Bone marrow (tissue), 2 donors: ENCODE results near the gene FKRP.
"Not testable (repeated sequence)": the region's sequence is repeated elsewhere in the genome, so short reads cannot be mapped to it uniquely, and the experiment has no call there.

ENCODE experiments used
- DNase-seq, 2 donors: peaks; one replicate each; lab custom pipeline; 2025; lab: John Stamatoyannopoulos, UW

FKRP gene

DNA sequence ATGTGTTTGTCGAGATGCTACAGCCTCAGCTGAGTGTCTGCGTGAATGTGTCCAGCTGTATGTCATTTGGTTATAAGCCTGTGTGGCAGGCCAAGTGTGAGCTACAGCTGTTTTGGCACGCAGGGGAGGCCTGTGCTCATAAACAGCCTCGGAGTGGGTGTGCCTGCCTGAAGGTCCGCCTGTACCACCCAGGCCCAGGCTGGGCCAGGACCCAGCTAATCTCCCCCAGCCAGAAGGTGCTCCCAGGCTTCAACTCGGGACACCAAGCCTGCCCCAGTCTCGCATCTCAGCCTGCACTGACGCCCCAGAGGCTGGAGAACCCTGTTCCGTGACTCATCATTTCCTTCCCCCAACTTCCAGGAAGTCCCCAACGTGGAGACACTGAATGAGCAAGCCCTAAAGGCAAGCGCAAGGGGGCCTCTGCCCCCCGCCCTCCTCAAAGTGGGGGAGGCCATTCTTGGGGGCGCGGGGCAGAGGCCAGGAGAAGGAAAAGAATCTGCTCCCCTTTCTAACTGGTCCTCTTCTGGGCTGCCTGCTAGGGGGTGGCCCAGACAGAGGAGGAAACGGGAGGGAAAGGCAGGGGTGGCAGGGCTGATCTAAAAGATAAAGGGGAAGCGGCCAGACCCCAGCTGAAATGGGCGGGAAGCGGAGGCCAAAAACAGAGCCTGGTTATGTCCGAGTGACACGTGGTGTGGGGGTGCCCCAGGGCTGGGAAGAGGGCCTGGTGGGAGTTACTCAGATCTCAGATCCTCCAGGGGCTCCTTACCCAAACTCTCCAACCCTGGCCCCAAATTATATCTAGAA lies 40.6 kb downstream of the FKRP start:
- DNase-seq = peak; percentile 85 to 89

GRCh38 chr19:46787040-46787330 lies 41.1 kb downstream of the FKRP start:
- no peak for DNase-seq

- peak in 1 of 2 donors; percentile 37 for DNase-seq
These were observed 41.7 kb downstream of the FKRP start for GRCh38 chr19:46787331-46788261.

- peak; percentile 86 to 92 for DNase-seq
These were observed 42.6 kb downstream of the FKRP start, which contains the start of gene SLC1A5 for GRCh38 chr19:46788262-46788967. TSS of gene SLC1A5 (minus strand) at chr19:46788594. CDS start at chr19:46787965, 629 bp downstream.

DNA sequence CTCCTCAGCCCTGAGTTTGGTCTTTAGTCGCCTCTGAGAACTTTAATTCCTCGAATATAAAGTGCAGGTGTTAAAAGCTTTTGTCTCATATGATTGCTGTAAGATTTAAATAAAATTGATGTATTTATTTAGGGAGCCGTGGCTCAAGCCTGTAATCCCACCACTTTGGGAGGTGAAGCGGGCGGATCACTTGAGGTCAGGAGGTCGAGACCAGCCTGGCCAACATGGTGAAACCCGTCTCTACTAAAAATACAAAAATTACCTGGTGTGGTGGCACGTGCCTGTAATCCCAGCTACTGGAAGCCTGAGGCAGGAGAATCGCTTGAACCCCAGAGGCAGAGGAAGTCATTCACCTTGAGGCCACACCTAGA lies 43.1 kb downstream of the FKRP start:
- no peak for DNase-seq

- DNase-seq = no peak
These were observed 43.5 kb downstream of the FKRP start for GRCh38 chr19:46789371-46789770.

DNA sequence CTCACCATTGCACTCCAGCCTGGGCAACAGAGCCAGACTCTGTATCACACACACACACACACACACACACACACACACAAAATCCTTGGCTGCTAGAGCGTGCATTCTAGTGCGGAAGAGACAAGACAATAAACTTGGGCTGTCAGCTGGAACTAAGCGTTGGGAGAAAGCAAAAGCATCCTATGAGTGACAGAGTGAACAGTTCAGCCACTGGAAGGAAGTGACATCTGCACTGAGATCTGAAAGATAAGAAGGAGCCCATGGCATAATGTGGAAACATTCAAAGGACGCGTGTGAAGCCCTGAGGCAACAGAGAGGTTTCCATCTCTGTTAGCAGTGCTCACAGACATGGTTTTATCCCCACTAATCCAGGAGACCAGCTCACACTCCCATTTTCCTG lies 46.1 kb downstream of the FKRP start:
- DNase-seq = peak in 1 of 2 donors; percentile 96

GRCh38 chr19:46797881-46798280 lies 52.0 kb downstream of the FKRP start:
- DNase-seq = no peak

DNA sequence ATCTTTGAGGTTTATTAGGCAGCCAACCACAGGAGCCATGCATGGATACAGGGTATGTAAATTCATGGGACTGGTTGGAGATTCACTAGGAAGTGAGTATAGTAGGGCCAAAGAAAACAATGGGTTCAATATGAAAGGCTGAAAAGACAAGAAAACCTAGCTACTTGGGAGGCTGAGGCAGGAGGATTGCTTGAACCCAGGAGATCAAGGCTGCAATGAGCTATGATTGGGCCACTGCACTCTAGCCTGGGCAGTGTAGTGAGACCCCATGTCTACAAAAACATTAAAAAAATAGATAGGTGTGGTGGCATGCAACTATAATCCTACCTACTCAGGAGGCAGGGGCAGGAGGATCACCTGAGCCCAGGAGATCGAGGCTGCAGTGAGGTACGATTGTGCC lies 52.9 kb downstream of the FKRP start:
- DNase-seq = no peak

DNA sequence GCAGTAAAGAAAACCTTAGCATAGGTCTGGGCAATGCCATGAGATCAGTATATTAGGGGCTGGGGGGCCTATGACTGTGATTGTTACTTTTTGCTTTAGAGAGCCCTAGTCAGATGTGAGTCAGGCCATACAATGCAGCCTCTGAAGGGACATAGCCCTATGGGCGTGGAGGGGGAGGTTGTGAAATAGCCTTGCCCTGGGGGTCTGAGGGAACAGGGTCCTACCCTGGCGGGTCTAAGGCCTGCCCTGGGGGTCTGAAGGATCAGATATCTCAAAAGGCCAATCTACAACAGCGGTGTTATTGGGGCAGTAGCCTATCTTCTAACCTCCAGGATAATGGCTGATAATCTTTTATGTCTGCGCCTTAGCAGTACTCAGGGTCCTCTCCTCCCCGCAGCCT lies 56.3 kb downstream of the FKRP start:
- no peak for DNase-seq

DNA sequence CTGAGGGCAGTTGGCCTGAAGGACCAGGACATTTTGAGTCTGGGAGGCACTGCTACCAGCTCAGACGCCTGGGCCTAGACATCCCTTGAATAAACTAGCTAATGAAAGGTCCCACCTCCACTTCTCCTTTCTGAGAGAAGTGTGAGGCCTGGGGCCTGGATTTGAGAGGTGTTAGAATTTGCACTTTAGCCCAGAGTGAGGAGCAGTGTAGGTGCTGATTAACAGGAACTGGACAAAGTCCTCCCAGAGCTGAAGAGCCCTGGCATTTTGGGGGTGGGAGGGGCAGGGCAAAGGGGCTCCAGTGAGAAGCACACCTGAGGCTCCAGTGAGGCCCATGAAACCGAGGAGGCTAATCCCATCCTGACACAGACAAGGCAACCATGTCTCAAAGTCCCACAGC lies 57.7 kb downstream of the FKRP start:
- no peak for DNase-seq

DNA sequence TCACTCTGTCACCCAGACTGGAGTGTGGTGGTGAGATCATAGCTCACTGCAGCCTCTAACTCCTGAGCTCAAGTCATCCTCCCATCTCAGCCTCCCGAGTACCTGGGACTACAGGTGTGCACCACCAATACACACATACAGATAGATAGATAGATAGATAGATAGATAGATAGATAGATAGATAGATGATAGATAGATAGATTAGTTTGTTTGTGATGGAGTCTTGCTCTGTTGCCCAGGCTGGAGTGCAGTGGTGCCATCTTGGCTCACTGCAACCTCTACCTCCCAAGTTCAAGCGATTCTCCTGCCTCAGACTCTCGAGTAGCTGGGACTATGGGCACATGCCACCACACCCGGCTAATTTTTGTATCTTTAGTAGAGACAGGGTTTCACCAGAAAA lies 58.6 kb downstream of the FKRP start:
- not testable (repeated sequence) for DNase-seq

DNA sequence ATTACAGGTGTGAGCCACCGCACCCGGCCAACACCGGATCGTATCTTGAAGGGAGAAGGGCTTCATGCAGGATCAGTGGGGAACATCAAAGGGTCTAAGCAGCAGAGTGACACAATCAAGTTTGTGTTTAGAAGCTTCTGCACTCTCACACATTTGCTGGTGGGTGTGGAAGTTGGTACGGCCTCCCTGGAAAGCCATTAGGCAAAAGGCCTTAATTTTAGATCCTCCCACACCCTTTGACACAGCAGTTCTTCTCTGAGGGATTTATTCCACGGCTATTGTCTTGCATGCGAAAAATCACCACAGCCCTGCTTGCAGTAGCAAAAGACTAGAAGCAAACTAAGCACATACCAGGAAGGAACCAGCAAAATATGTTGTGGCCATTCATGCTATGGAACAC lies 60.8 kb downstream of the FKRP start:
- no peak for DNase-seq
